CD14-positive monocyte (primary cell): ENCODE data around the gene SHLD1. TPM values are rescaled to one million over a fixed set of nuclear protein-coding genes. Genes with fewer than 3 reads are reported as not detected.

Source experiments
- DNase-seq, 3 donors: peaks; one replicate each; pipeline ENCODE4 v3.0.0-alpha.2; 2011 to 2022
- H2AFZ ChIP-seq: 2 replicates; pipeline ENCODE4 v1.6.0; 2012; ENCODE audit warnings: mild to moderate bottlenecking, low read depth, low read length, inconsistent platforms; ENCODE audit not compliant: insufficient read depth, poor library complexity, severe bottlenecking
- H3K27ac ChIP-seq, 2 donors: 1 replicate in 1 of 2; 2 replicates in 1 of 2; pipeline ENCODE4 v1.5.1; 2012 to 2013; ENCODE audit warnings: low read length in 2 of 2, control low read depth in 1 of 2, inconsistent platforms in 1 of 2, low read depth in 1 of 2, mild to moderate bottlenecking in 1 of 2
- H3K27me3 ChIP-seq, 2 donors: one replicate each; pipeline versions ENCODE4 v1.6.0 to v1.6.1; 2011 to 2013; ENCODE audit warnings: low read length in 2 of 2; ENCODE audit not compliant: control insufficient read depth in 2 of 2, insufficient read depth in 2 of 2
- H3K36me3 ChIP-seq, 2 donors: replicated peaks in 1 of 2; 1 replicate in 1 of 2; 2 replicates in 1 of 2; pipeline versions ENCODE4 v1.5.1 to v1.6.1; 2012 to 2013; ENCODE audit warnings: low read length in 2 of 2, control low read depth in 1 of 2, inconsistent platforms in 1 of 2, mild to moderate bottlenecking in 1 of 2; ENCODE audit not compliant: insufficient read depth in 2 of 2, control insufficient read depth in 1 of 2
- H3K4me1 ChIP-seq, 2 donors: 1 replicate in 1 of 2; 2 replicates in 1 of 2; pipeline versions ENCODE4 v1.5.1 to v1.6.1; 2012 to 2013; ENCODE audit warnings: low read length in 2 of 2, control low read depth in 1 of 2, inconsistent platforms in 1 of 2, mild to moderate bottlenecking in 1 of 2, moderate library complexity in 1 of 2; ENCODE audit not compliant: insufficient read depth in 2 of 2, control insufficient read depth in 1 of 2
- H3K4me2 ChIP-seq: replicated peaks from 2 replicates; pipeline ENCODE3; 2012; ENCODE audit warnings: low read length, moderate library complexity, mild to moderate bottlenecking; ENCODE audit not compliant: poor library complexity, severe bottlenecking; ENCODE audit errors: extremely low read depth
- H3K4me3 ChIP-seq, 3 experiments: fragments of 200-600 bp in 1 of 3; sonication (generic) in 1 of 3; replicated peaks in 1 of 3; 1 replicate in 2 of 3; 2 replicates in 1 of 3; pipeline ENCODE4 v1.5.1; 2011 to 2013; ENCODE audit warnings: low read length in 3 of 3, mild to moderate bottlenecking in 3 of 3, control low read depth in 2 of 3, low read depth in 2 of 3, inconsistent platforms in 1 of 3, moderate library complexity in 1 of 3
- H3K79me2 ChIP-seq: 2 replicates; pipeline ENCODE4 v1.6.0; 2012; ENCODE audit warnings: mild to moderate bottlenecking, control low read depth, inconsistent platforms, low read length, moderate library complexity; ENCODE audit not compliant: insufficient read depth
- H3K9ac ChIP-seq: 2 replicates; pipeline ENCODE4 v1.6.0; 2017; ENCODE audit warnings: low read length, mild to moderate bottlenecking; ENCODE audit not compliant: insufficient read depth, poor library complexity, severe bottlenecking
- H3K9me3 ChIP-seq, 2 donors: replicated peaks in 1 of 2; 1 replicate in 1 of 2; 2 replicates in 1 of 2; pipeline versions ENCODE4 v1.5.1 to v1.6.1; 2012 to 2013; ENCODE audit warnings: low read length in 2 of 2, control low read depth in 1 of 2; ENCODE audit not compliant: control insufficient read depth in 1 of 2, insufficient read depth in 1 of 2
- H4K20me1 ChIP-seq: 2 replicates; pipeline ENCODE4 v1.6.0; 2012; ENCODE audit warnings: mild to moderate bottlenecking, low read length, control low read depth, moderate library complexity; ENCODE audit not compliant: insufficient read depth
- H3K27ac Mint-ChIP-seq, 7 donors: one replicate each; pipeline ENCODE4 v1.8.0; 2020; ENCODE audit warnings: mild to moderate bottlenecking in 7 of 7, mixed read lengths in 7 of 7, moderate library complexity in 6 of 7, inconsistent platforms in 2 of 7
- H3K27me3 Mint-ChIP-seq, 3 donors: one replicate each; pipeline ENCODE4 v1.8.0; 2021 to 2022; ENCODE audit warnings: low read depth in 3 of 3, mild to moderate bottlenecking in 3 of 3, mixed read lengths in 3 of 3, moderate library complexity in 3 of 3, inconsistent platforms in 1 of 3
- H3K36me3 Mint-ChIP-seq, 2 donors: one replicate each; pipeline ENCODE4 v1.8.0; 2020; ENCODE audit warnings: mixed read lengths in 2 of 2, inconsistent platforms in 1 of 2, mild to moderate bottlenecking in 1 of 2
- H3K4me1 Mint-ChIP-seq: one replicate; pipeline ENCODE4 v1.8.0; 2020; ENCODE audit warnings: mild to moderate bottlenecking, mixed read lengths
- H3K4me3 Mint-ChIP-seq, 2 donors: one replicate each; pipeline ENCODE4 v1.8.0; 2020; ENCODE audit warnings: mild to moderate bottlenecking in 2 of 2, mixed read lengths in 2 of 2, moderate library complexity in 1 of 2
- H3K9me3 Mint-ChIP-seq, 7 donors: one replicate each; pipeline ENCODE4 v1.8.0; 2020 to 2022; ENCODE audit warnings: mixed read lengths in 7 of 7, mild to moderate bottlenecking in 6 of 7, moderate library complexity in 6 of 7, inconsistent platforms in 2 of 7
- WGBS: methylation state at CpG from one replicate; pipeline ENCODE4 v1.1.5; 2013; ENCODE audit warnings: missing lambda C conversion rate; ENCODE audit not compliant: insufficient coverage; 5-methylcytosine and 5-hydroxymethylcytosine counted together
- intact Hi-C, 2 donors: fragments of 100-400 bp; cut with micrococcal nuclease; formaldehyde crosslinking; loops; one replicate each; pipeline versions ENCODE4 v1.15.0 to v1.15.1; 2023
- polyA plus RNA-seq, 3 donors: library from polyadenylated mRNA; depleted of rRNA in 1 of 3; unstranded in 2 of 3; stranded (reverse) in 1 of 3; fragments of 300-500 nt in 2 of 3; fragments of >200 nt in 1 of 3; fragmentation: Illumina TruSeq in 2 of 3; gene quantifications; 1 replicate in 2 of 3; 2 replicates in 1 of 3; pipeline ENCODE4 v1.2.3, GENCODE V29; 2012 to 2021
- TF ChIP-seq, protein P1 (sequence below): fragments of 200-600 bp; IDR thresholded peaks from one replicate; pipeline ENCODE4 v1.8.0; 2022; ENCODE audit warnings: antibody characterized with exemption, mild to moderate bottlenecking

Gene SHLD1
- polyA plus RNA-seq, 3 donors, result 8.3 to 12.7 (median 11.5) TPM

DNA sequence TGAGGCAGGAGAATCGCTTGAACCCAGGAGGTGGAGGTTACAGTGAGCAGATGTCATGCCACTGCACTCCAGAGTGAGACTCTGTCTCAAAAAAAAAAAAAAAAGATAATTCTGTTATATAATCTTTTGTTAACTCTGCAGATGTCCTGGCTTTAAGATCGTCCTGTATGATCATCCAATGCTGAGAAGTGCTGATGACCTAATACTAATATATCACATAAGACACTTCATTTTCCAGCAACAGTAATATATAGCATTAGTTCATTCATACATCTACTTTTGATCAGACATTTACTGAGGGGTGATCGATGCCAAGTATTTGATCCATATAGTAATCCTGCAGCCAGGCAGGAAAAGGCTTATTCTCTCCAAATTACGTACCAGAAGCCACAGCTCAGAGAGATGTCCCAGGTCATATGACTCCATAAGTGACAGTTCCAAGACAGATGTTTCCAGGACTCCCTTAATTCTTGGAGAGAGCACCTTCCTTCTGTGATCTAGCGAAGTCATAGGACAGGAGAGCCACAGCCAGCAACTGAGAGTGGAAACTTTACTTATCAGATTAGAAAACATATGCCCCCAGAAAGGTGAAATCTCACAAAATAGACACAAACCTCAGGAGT is 60.7 kb downstream of the SHLD1 start:
- WGBS, result 93% methylated on average over 2 of the region's 5 CpGs
- H3K27ac Mint-ChIP-seq, result no peak overlapping the region

DNA sequence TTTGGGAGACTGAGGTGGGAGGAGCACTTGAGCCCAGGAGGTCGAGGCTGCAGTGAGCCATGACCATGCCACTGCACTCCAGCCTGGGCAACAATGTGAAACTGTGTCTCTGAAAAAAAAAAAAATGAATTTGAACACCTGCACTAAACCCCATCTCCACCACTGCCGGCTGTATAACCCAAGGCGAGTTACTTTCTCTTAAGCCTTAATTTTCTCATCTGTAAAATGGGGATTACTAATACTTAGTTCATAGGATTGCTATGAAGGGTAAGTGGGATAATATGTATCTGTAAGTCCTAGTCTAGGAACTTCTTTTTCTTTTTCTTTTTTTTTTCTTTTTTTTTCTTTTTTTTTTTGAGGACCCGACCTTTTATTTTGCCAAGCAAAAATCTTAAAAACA is 61.5 kb downstream of the SHLD1 start:
- Histone ChIP-seq H2AFZ (no peak overlapping the region), H3K9me3 (no peaks in the 10 kb centered on the region), H3K4me2 (no peak overlapping the region), H3K4me3 (no peak overlapping the region), H4K20me1 (no peaks in the 10 kb centered on the region), H3K36me3 (peaks cover 3 to 7% of the 10 kb centered on the region in 2 donors), H3K79me2 (no peaks in the 10 kb centered on the region), H3K9ac (no peak overlapping the region), H3K27me3 (no peaks in the 10 kb centered on the region), H3K4me1 (no peaks in the 10 kb centered on the region), H3K27ac (no peak overlapping the region)
- no peak overlapping the region for H3K27ac Mint-ChIP-seq
- no peaks in the 10 kb centered on the region for H3K27me3 Mint-ChIP-seq
- peaks cover 6 to 23% of the 10 kb centered on the region in 2 donors for H3K36me3 Mint-ChIP-seq
- DNase-seq, result no peak
- intact Hi-C loops, result no loop called here
- no peaks in the 10 kb centered on the region for H3K4me1 Mint-ChIP-seq
- no peaks in the 10 kb centered on the region for H3K9me3 Mint-ChIP-seq
- TF ChIP-seq, protein P1, sequence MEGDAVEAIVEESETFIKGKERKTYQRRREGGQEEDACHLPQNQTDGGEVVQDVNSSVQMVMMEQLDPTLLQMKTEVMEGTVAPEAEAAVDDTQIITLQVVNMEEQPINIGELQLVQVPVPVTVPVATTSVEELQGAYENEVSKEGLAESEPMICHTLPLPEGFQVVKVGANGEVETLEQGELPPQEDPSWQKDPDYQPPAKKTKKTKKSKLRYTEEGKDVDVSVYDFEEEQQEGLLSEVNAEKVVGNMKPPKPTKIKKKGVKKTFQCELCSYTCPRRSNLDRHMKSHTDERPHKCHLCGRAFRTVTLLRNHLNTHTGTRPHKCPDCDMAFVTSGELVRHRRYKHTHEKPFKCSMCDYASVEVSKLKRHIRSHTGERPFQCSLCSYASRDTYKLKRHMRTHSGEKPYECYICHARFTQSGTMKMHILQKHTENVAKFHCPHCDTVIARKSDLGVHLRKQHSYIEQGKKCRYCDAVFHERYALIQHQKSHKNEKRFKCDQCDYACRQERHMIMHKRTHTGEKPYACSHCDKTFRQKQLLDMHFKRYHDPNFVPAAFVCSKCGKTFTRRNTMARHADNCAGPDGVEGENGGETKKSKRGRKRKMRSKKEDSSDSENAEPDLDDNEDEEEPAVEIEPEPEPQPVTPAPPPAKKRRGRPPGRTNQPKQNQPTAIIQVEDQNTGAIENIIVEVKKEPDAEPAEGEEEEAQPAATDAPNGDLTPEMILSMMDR, result no peak
- H3K4me3 Mint-ChIP-seq, result no peak overlapping the region
- WGBS, result no CpG with 5 or more reads among the region's 4 CpGs

More for the DNA sequence above, 60.7 kb downstream of the SHLD1 start:
- Mint-ChIP-seq H3K36me3 (peaks cover 7 to 23% of the 10 kb centered on the region in 2 donors), H3K27me3 (no peaks in the 10 kb centered on the region), H3K4me1 (no peaks in the 10 kb centered on the region), H3K4me3 (no peak overlapping the region), H3K9me3 (no peaks in the 10 kb centered on the region)
- intact Hi-C loops, result no loop called here
- TF ChIP-seq, protein P1, result no peak
- Histone ChIP-seq H3K27me3 (no peaks in the 10 kb centered on the region), H3K36me3 (peaks cover 3 to 11% of the 10 kb centered on the region in 2 donors), H3K4me3 (no peak overlapping the region), H3K9me3 (no peaks in the 10 kb centered on the region), H3K4me1 (no peaks in the 10 kb centered on the region), H3K9ac (no peak overlapping the region), H3K4me2 (no peak overlapping the region), H3K27ac (no peak overlapping the region), H3K79me2 (no peaks in the 10 kb centered on the region), H2AFZ (no peak overlapping the region), H4K20me1 (no peaks in the 10 kb centered on the region)
- DNase-seq, result no peak
